GM18861 (cell line): ENCODE data around the gene RIC8A.
A peak's percentile ranks its signal among the peaks of the same experiment; 100 is the strongest.

Experiments
- ATAC-seq: cut with Tn5 transposase; IDR thresholded peaks from one replicate; pipeline ENCODE4 v1.9.1; 2021; ENCODE audit not compliant: unreplicated experiment

Gene RIC8A

GRCh38 chr11:203945-204586, 3.4 kb upstream of the RIC8A start:
- ATAC-seq, result no peak

GRCh38 chr11:204587-205109, 2.9 kb upstream of the RIC8A start:
- no peak for ATAC-seq

- no peak for ATAC-seq
These were observed 2.1 kb upstream of the RIC8A start for GRCh38 chr11:205221-206001.

DNA sequence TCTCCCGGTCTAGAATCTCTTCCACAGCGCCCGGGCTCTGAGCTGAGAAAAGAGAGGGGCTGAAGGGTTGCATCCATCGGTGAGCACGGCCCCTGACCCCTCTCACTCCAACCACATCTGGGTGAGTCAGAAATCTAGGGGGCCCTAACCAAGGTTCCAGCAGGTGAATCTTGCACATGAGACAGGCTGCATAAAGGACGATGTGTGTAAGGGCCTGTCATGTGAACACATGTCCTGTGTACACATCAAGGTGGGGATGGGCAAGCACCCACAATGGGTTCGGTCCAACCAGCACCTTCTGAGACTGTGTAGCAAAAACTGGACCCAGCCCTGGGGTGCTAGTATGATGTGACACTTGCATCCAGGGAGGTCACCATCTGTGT, 1.5 kb upstream of the RIC8A start:
- no peak for ATAC-seq

GRCh38 chr11:206526-207207, 841 bp upstream of the RIC8A start:
- ATAC-seq, result no peak

GRCh38 chr11:207863-208180, 314 bp downstream of the RIC8A start:
- ATAC-seq, result no peak

DNA sequence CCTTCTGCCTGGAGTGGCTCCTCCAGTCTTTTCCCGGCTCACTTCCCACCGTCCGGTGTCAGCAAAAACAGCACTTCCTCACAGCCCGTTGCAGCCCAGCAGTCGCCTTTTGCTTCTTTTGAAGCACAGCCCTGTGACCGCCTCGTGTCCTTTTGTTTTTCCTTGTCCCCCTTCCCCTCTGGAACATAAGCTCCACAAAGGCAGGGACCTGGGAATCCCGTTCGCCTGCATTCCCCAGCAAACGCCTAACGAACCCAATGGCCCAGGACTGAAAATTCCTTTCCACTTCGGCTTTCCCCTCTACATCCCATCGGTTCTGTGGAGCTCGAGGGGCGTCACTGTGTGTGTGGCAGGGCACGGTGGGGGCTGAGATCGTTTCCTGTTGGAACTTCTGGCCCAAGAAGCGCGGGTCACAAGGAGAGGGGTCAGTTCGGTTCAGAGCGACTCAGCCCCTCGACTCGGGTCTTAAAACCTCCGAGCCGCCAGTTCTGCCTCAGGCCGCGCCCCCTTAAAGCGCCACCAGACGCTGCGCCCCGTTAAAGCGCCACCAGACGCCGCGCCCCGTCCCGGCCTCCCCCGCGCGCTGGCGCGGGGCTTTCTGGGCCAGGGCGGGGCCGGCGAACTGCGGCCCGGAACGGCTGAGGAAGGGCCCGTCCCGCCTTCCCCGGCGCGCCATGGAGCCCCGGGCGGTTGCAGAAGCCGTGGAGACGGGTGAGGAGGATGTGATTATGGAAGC, 841 bp downstream of the RIC8A start:
- peak; percentile 34 for ATAC-seq

DNA sequence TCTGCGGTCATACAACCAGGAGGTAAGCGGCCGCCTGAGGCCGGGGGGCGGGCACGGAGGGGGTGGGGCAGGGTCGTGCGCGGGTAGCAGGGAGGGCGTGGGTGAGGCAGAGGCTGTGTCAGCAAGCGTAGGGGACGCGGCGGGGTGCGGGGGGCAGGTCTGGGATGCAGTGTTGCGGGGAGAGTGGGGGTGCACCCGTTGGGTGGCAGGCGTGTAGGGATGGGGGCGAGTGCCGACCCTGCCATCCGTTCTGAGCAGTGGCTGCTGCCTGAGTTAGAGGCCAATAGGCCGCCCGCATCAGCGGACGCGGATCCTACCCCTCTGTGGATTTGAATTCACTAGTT, 1.4 kb downstream of the RIC8A start:
- no peak for ATAC-seq

DNA sequence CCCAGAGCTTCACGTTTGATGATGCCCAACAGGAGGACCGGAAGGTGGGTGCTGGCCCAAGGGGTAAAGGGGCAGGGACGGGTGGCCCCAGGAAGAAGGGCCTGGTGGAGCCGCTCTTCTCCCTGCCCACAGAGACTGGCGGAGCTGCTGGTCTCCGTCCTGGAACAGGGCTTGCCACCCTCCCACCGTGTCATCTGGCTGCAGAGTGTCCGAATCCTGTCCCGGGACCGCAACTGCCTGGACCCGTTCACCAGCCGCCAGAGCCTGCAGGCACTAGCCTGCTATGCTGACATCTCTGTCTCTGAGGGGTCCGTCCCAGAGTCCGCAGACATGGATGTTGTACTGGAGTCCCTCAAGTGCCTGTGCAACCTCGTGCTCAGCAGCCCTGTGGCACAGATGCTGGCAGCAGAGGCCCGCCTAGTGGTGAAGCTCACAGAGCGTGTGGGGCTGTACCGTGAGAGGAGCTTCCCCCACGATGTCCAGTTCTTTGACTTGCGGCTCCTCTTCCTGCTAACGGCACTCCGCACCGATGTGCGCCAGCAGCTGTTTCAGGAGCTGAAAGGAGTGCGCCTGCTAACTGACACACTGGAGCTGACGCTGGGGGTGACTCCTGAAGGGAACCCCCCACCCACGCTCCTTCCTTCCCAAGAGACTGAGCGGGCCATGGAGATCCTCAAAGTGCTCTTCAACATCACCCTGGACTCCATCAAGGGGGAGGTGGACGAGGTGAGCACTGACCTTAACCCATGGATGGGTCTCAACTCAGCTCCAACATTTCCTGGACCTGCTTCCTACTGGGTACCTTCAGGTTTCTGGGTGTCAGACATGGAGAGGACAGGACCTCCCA, 2.0 kb downstream of the RIC8A start:
- no peak for ATAC-seq

- ATAC-seq, result no peak
These were observed 2.8 kb downstream of the RIC8A start for GRCh38 chr11:210122-210802.

- ATAC-seq, result no peak
These were observed 3.3 kb downstream of the RIC8A start for GRCh38 chr11:210803-211180.

GRCh38 chr11:211295-211694, 3.8 kb downstream of the RIC8A start:
- ATAC-seq, result no peak

- ATAC-seq, result no peak
These were observed 4.2 kb downstream of the RIC8A start for GRCh38 chr11:211741-212140.

DNA sequence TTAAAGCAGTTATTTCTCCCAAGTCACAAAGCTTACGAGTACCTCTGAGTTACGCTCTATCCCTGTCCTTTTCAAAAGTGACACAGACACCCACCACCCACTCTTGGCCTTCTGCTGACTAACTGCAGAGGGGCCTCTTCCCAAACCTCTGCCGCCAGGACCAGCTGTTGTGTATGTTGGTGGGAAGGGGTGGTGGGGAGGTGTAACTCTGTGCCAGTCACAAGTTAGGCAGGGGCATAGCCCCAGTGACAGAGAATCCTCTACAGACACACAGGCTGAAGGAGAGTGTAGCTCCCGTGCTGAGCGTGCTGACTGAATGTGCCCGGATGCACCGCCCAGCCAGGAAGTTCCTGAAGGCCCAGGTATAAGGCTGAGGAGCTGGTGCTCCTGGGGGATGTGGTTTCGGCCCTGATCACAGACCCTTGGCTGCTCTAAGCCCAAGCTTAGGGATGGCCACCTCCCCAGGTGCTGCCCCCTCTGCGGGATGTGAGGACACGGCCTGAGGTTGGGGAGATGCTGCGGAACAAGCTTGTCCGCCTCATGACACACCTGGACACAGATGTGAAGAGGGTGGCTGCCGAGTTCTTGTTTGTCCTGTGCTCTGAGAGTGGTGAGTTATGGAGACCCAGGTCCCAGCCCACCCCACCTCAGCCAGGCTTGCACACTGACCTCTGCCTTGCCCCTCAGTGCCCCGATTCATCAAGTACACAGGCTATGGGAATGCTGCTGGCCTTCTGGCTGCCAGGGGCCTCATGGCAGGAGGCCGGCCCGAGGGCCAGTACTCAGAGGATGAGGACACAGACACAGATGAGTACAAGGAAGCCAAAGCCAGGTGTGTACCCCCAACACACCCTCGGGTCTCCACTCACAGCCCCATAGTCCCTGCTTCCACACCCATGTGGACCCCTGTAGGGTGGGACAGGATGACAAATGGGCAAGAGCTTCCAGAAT, 4.9 kb downstream of the RIC8A start:
- no peak for ATAC-seq

DNA sequence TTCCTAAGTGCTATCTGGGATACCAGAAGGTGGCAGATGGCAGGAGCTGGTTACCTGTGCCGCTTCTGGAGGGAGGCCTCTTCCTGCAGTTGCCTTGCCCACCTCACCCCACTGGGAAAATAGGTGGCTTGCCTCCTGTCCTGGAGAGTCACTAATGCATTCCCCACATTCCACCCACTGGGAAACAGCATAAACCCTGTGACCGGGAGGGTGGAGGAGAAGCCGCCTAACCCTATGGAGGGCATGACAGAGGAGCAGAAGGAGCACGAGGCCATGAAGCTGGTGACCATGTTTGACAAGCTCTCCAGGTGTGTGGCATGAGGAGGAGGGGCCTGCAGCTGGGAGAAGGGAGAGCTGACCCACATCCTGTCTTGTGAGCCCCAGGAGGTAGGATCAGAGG, 5.6 kb downstream of the RIC8A start:
- ATAC-seq, result no peak

DNA sequence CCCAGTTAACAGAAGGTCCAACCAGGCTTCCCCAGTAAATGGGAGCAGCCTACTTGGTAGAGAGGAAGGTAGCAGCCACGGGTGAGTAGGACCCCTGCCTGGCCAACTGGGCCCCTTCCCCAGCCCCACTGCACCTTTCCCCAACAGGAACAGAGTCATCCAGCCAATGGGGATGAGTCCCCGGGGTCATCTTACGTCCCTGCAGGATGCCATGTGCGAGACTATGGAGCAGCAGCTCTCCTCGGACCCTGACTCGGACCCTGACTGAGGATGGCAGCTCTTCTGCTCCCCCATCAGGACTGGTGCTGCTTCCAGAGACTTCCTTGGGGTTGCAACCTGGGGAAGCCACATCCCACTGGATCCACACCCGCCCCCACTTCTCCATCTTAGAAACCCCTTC, 6.6 kb downstream of the RIC8A start:
- ATAC-seq, result no peak

- no peak for ATAC-seq
These were observed 8.1 kb downstream of the RIC8A start for GRCh38 chr11:215581-216037.

DNA sequence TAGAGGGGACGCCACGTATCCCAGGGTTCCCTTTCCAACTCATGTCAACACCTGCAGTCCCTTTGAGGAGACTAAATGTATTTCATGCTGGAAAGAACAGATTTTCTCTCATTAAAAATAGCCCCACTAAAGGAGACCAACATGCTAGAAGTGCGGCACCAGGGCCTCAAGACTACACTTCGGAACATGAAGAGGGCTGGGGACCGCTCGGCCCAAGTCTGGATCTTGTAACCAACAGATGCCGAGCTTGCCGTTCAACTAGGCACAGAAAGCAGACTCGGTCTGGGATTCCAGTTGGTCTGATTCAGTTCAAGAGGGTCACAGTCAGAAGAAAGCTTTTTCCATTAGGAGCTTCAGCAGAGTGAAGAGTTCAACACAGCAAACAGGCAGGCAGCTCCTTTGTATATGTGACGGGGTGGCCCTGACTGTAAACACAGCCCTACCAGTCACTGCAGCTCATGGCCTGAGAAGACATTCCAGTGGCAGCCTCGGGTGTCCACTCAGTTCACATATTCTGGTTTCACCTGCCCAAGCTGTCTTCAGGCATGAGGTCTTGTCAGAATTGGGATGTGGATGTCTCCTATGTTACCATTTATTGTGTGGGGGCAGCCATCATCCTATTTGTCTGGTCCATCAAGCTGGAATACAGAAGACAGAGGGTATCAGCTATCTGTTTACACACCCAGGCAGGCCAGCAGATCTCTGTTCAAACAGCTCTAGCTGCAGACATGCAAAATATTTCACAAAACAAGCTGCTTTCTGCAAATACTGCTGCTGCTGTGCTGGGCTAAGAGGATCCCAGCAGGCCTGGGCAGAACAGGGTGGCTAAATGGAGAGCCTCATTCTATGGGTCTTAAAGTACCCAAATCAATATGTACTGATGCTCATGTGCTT, 8.8 kb downstream of the RIC8A start:
- ATAC-seq, result no peak
